Measurements from ENCODE around the gene ZDBF2. TPM values are rescaled to one million over a fixed set of nuclear protein-coding genes. Genes with fewer than 3 reads are reported as not detected.
"Not testable (repeated sequence)": the region's sequence is repeated elsewhere in the genome, so short reads cannot be mapped to it uniquely, and the experiment has no call there.

The ZDBF2 gene
- 11.3 TPM for total RNA-seq
- long read RNA-seq, partial matches to known transcripts, result 1 of 4 reads
- long read RNA-seq, other reads (novel, unspliced or antisense), result 3 of 4 reads

DNA sequence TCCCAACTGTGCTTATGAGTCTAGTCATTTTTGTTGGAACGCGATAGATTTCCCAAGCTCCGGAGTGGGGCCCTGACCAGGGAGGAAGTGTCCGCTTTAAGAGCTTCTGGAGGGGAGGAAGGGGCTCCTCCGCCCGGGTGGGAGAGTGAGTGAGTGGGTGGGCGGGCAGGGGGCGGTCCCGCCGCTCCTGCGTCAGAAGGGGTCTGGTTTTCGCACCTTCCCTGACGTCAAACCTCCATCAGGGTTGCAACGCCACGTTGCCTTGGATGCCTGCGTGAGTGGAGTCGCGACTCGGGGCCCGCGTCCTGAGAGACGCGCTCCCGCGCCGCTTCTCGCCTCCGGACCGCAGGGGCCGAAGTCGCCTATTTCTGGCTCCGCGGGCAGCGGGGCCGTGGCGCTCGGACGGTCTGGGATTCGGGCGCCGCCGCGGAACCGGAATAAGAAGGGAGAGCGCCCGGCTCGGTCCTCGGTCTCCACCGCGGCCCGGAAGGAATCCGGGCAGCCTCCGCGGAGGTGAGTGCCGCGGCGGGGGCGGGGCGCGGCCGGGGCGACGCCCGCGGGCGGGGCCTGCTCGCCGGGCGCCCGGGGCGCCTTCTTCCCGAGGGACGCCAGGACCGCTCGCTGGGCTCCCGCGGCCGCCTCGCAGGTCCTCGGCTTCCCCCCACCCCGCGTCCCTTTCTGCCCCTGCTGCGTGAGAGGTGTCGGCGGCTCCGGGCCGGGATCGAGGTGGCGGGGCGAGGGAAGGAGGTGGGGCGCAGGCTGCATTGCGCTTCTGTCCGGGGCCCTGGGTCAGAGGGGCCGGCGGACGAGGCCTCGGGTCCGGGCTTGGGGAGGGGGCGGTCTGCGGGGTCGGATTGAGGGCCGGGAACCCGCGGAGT, at the start of gene ZDBF2:
TSS of gene ZDBF2 (plus strand) at position 230 of the 878 bp plus-strand sequence. CDS start 7,187 bp downstream, outside the sequence.
- ATAC-seq (peak; percentile 97), DNase-seq (peak; percentile 77)
- no peaks in the 10 kb centered on the region for H3K9me3 ChIP-seq
- TF ChIP-seq, protein P1, sequence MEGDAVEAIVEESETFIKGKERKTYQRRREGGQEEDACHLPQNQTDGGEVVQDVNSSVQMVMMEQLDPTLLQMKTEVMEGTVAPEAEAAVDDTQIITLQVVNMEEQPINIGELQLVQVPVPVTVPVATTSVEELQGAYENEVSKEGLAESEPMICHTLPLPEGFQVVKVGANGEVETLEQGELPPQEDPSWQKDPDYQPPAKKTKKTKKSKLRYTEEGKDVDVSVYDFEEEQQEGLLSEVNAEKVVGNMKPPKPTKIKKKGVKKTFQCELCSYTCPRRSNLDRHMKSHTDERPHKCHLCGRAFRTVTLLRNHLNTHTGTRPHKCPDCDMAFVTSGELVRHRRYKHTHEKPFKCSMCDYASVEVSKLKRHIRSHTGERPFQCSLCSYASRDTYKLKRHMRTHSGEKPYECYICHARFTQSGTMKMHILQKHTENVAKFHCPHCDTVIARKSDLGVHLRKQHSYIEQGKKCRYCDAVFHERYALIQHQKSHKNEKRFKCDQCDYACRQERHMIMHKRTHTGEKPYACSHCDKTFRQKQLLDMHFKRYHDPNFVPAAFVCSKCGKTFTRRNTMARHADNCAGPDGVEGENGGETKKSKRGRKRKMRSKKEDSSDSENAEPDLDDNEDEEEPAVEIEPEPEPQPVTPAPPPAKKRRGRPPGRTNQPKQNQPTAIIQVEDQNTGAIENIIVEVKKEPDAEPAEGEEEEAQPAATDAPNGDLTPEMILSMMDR (IDR thresholded peaks at IDR 0.05), result no peak
- H3K4me3 ChIP-seq, result peak within 1 kb of the TSS; percentile 58
- intact Hi-C loops (cut with DNase I), result no loop called here
- no peaks in the 10 kb centered on the region for H3K36me3 ChIP-seq
- peak within 1 kb of the TSS; percentile 75 for H3K27ac ChIP-seq
- peaks cover 65% of the 10 kb centered on the region for H3K27me3 ChIP-seq
- peaks cover 10% of the 10 kb centered on the region for H3K4me1 ChIP-seq

DNA sequence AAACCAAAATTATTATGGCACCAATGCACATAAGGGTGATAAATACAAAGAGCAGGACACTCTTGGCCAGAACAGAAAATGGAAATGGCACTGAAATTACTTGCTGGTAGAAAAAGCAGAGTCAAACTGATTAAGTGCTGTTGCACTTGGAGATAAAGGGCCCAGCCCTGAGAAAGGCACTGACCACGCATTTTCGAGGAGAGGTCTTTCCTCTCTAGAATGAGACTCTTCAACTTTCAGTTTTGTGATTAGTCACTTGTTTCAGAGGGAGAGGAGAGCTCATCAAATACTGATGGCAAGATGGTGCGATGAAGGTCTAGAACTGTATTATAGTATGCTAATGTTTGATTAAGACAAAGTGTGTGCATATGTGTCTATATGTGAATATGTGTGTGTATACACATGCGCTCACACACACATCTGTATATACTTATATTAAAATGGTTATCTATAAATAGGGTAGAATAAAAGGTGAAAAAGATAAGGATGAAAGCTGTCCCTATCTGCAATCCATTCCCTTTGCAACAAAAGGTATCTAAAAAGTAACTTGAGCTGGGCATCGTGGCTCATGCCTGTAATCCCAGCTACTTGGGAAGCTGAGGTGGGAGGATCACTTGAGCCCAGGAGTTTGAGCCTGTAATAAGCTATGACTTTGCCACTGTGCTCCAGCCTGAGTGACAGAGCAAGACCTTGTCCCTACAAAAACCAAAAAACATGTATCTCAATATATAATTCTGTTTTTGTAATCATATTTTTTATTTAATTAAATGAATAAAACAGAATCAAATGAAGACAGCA, 48.8 kb upstream of the ZDBF2 start:
- H3K36me3 ChIP-seq, result no peaks in the 10 kb centered on the region
- no peaks in the 10 kb centered on the region for H3K4me1 ChIP-seq
- intact Hi-C loops (cut with DNase I), result no loop called here
- DNase-seq (no peak), ATAC-seq (no peak)
- H3K27me3 ChIP-seq, result peaks cover 14% of the 10 kb centered on the region
- H3K4me3 ChIP-seq, result no peak overlapping the region
- TF ChIP-seq, protein P1 (IDR thresholded peaks at IDR 0.05), result no peak
- no peak overlapping the region for H3K27ac ChIP-seq
- H3K9me3 ChIP-seq, result no peaks in the 10 kb centered on the region

DNA sequence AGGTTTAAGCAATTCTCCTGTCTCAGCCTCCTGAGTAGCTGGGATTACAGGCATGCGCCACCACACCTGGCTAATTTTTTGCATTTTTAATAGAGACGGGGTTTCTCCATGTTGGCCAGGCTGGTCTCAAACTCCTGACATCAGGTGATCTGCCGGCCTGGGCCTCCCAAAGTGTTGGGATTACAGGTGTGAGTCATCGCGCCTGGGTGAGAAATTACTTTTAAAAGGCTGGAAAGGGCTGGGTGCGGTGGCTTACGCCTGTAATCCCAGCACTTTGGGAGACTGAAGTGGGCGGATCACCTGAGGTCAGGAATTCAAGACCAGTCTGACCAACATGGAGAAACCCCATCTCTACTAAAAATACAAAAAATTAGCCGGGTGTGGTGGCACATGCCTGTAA, 45.8 kb upstream of the ZDBF2 start:
- H3K4me3 ChIP-seq; H3K4me1 ChIP-seq; ATAC-seq; H3K9me3 ChIP-seq; H3K36me3 ChIP-seq; DNase-seq; intact Hi-C loops (cut with DNase I); H3K27ac ChIP-seq: not testable (repeated sequence)
- H3K27me3 ChIP-seq, result peaks cover 14% of the 10 kb centered on the region

DNA sequence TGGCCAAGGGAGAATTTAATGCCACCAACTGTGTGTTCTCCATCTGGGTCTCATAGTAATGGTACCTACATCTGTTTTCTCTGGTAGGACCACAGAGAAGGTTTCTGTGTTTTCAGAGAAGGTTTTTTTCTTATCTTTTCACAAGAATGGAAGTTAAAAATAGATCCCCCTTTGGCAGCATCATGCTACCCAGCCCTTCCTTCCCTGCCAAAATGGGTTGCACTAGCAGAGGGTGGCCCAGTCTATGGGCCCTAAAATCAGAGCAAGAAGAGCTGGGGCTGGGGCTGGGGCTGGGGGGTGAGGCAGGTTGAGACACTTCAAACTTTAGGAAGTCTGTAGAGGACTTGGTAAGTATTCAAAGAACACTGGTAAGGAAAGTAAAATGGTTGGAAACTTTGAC, 44.8 kb upstream of the ZDBF2 start:
- peaks cover 14% of the 10 kb centered on the region for H3K27me3 ChIP-seq
- TF ChIP-seq, protein P1 (IDR thresholded peaks at IDR 0.05), result no peak
- no peak for DNase-seq
- no peaks in the 10 kb centered on the region for H3K9me3 ChIP-seq
- no peak for ATAC-seq
- H3K4me3 ChIP-seq, result no peak overlapping the region
- intact Hi-C loops (cut with DNase I), result no loop called here
- H3K27ac ChIP-seq, result no peak overlapping the region
- H3K4me1 ChIP-seq, result no peaks in the 10 kb centered on the region
- H3K36me3 ChIP-seq, result no peaks in the 10 kb centered on the region

DNA sequence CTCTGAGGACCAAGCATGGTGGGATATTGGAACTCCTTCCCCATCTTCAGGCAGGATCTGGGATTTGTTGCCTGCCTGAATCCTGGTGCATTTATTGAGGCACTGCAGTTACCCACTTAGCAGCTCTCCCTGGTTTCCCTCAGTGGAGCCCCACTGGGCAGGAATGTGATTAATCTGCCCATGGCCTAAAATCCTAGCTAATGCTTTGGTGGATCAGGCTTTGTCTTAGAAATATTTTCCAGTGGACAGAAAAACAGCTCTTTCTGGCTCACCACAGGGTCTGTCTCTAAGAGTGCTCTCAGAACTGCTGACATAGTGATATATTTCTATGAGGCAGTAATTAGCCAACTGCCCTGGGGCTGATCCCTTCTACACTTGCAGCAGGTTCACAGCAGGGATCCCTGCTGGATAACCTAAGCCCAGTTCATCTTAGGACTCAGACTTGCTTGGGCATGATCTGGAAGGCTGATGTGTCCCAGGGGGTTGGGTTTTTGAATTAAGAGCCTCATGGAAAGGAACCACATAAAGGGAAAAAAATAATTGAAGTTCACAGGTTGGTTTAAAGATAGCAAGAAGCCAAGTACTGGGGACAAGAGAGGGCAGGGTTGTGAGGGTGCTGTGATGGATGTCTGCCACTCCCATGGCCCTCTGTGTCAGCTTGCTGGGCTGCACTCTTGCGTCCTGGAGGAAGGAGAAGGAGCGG, 44.3 kb upstream of the ZDBF2 start:
- H3K4me3 ChIP-seq, result no peak overlapping the region
- H3K4me1 ChIP-seq, result no peaks in the 10 kb centered on the region
- no peaks in the 10 kb centered on the region for H3K9me3 ChIP-seq
- TF ChIP-seq, protein P1 (IDR thresholded peaks at IDR 0.05), result no peak
- peaks cover 16% of the 10 kb centered on the region for H3K27me3 ChIP-seq
- intact Hi-C loops (cut with DNase I), result no loop called here
- DNase-seq (no peak), ATAC-seq (no peak)
- no peak overlapping the region for H3K27ac ChIP-seq
- no peaks in the 10 kb centered on the region for H3K36me3 ChIP-seq
